T-cell (primary cell): ENCODE results near the gene USP17L20. TPM values are rescaled to one million over a fixed set of nuclear protein-coding genes. Genes with fewer than 3 reads are reported as not detected.
"Not testable (repeated sequence)": the region's sequence is repeated elsewhere in the genome, so short reads cannot be mapped to it uniquely, and the experiment has no call there.

ENCODE experiments used
- ATAC-seq, 4 experiments: fragments of 200-7000 bp in 3 of 4; fragments of 150-1000 bp in 1 of 4; cut with Tn5 transposase; replicated peaks in 1 of 4; 1 replicate in 3 of 4; 2 replicates in 1 of 4; pipeline ENCODE4 v1.10.0; 2021; ENCODE audit warnings: moderate library complexity in 3 of 4, mild to moderate bottlenecking in 2 of 4, moderate number of reproducible peaks in 1 of 4
- CTCF ChIA-PET, 2 donors: fragments of 300-600 bp; sonication (Branson Sonifier 250); formaldehyde crosslinking; loops; one replicate each; lab custom pipeline; 2022; ENCODE audit warnings: antibody characterized with exemption in 2 of 2; lab: Charles Lee
- POLR2A ChIA-PET, 2 donors: fragments of 300-600 bp; sonication (Branson Sonifier 250); formaldehyde crosslinking; loops; one replicate each; lab custom pipeline; 2022; ENCODE audit warnings: antibody characterized with exemption in 2 of 2; lab: Charles Lee
- DNase-seq, 35 experiments: peaks; one replicate each; pipeline versions ENCODE4 v3.0.0 to v3.0.0-alpha.2; 2013 to 2023
- H3K27ac ChIP-seq: one replicate; pipeline ENCODE4 v1.5.1; 2013; ENCODE audit warnings: low read length
- H3K27me3 ChIP-seq, 2 experiments: replicated peaks in 1 of 2; 1 replicate in 1 of 2; 2 replicates in 1 of 2; pipeline versions ENCODE4 v1.6.1 to v1.7.0; 2013; ENCODE audit warnings: low read length in 1 of 2, mixed read lengths in 1 of 2; ENCODE audit not compliant: control insufficient read depth in 2 of 2, insufficient read depth in 2 of 2; ENCODE audit errors: extremely low read depth in 1 of 2
- H3K36me3 ChIP-seq, 2 donors: 1 replicate in 1 of 2; 2 replicates in 1 of 2; pipeline versions ENCODE4 v1.6.1 to v1.7.0; 2013; ENCODE audit warnings: low read length in 1 of 2; ENCODE audit not compliant: control insufficient read depth in 2 of 2, insufficient read depth in 1 of 2; ENCODE audit errors: extremely low read depth in 1 of 2
- H3K4me1 ChIP-seq, 2 experiments: 1 replicate in 1 of 2; 2 replicates in 1 of 2; pipeline versions ENCODE4 v1.6.1 to v1.7.0; 2013; ENCODE audit warnings: low read length in 2 of 2, mixed read lengths in 1 of 2; ENCODE audit not compliant: insufficient read depth in 2 of 2, control insufficient read depth in 1 of 2; ENCODE audit errors: extremely low read depth in 1 of 2
- H3K4me3 ChIP-seq, 2 donors: 1 replicate in 1 of 2; 2 replicates in 1 of 2; pipeline versions ENCODE4 v1.5.1 to v1.7.0; 2013; ENCODE audit warnings: mild to moderate bottlenecking in 2 of 2, low read length in 1 of 2, moderate library complexity in 1 of 2; ENCODE audit not compliant: control insufficient read depth in 1 of 2; ENCODE audit errors: extremely low read depth in 1 of 2
- H3K9me3 ChIP-seq: 2 replicates; pipeline ENCODE4 v1.7.0; 2013
- H3K27ac Mint-ChIP-seq, 2 donors: one replicate each; pipeline ENCODE4 v1.8.0; 2020 to 2021; ENCODE audit warnings: mild to moderate bottlenecking in 2 of 2, mixed read lengths in 2 of 2
- H3K27me3 Mint-ChIP-seq, 2 donors: one replicate each; pipeline ENCODE4 v1.8.0; 2021 to 2022; ENCODE audit warnings: mixed read lengths in 2 of 2
- H3K36me3 Mint-ChIP-seq: one replicate; pipeline ENCODE4 v1.8.0; 2021; ENCODE audit warnings: mixed read lengths
- H3K4me1 Mint-ChIP-seq, 3 donors: one replicate each; pipeline ENCODE4 v1.8.0; 2020 to 2022; ENCODE audit warnings: mixed read lengths in 3 of 3, mild to moderate bottlenecking in 1 of 3
- H3K4me3 Mint-ChIP-seq, 3 donors: one replicate each; pipeline ENCODE4 v1.8.0; 2020 to 2022; ENCODE audit warnings: mild to moderate bottlenecking in 3 of 3, mixed read lengths in 3 of 3, moderate library complexity in 3 of 3
- H3K9me3 Mint-ChIP-seq, 3 donors: one replicate each; pipeline ENCODE4 v1.8.0; 2020 to 2022; ENCODE audit warnings: mixed read lengths in 3 of 3
- WGBS: methylation state at CpG from one replicate; pipeline ENCODE4 v1.1.5; 2013; ENCODE audit warnings: missing lambda C conversion rate; ENCODE audit not compliant: insufficient coverage; 5-methylcytosine and 5-hydroxymethylcytosine counted together
- total RNA-seq, 35 experiments: library from RNA in 6 of 35; stranded (reverse) in 6 of 35; fragments of 120-200 nt in 1 of 35; gene quantifications; one replicate each; pipeline versions ENCODE4 v1.2.1 to v1.2.4 and lab custom pipeline; 2013 to 2026

Gene USP17L20
- total RNA-seq, 5 donors from 2014 or later (not counting 1 experiment from before 2014, with no cell fraction given) = not detected

DNA sequence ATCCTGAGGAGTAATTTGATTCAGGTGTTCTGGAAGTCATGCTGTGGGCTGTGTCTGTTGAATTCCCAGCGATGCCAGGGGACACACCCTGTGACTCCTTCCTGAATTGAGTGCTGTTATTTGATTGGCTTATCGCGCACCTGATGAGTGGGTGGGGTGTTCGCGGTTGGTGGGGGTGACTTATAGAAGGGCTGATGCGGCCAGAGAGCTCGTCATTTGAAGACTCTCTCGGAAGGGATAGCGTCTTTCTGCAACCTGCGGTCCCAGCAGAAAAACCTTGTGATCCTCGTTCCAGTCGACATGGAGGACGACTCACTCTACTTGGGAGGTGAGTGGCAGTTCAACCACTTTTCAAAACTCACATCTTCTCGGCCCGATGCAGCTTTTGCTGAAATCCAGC lies 9.4 kb downstream of the USP17L20 start, which contains the start of gene USP17L22:
TSS of gene USP17L22 (plus strand) at position 301 of the 400 bp plus-strand sequence. CDS start at position 301, 0 bp downstream.
- H3K4me1 Mint-ChIP-seq, H3K27ac ChIP-seq, CTCF ChIA-PET, H3K36me3 ChIP-seq, H3K27me3 ChIP-seq, H3K27ac Mint-ChIP-seq, H3K27me3 Mint-ChIP-seq, ATAC-seq, H3K4me3 ChIP-seq, DNase-seq, POLR2A ChIA-PET, H3K4me1 ChIP-seq, H3K36me3 Mint-ChIP-seq, H3K9me3 Mint-ChIP-seq, H3K4me3 Mint-ChIP-seq, H3K9me3 ChIP-seq: not testable (repeated sequence)
- WGBS = no CpG with 5 or more reads among the region's 15 CpGs

DNA sequence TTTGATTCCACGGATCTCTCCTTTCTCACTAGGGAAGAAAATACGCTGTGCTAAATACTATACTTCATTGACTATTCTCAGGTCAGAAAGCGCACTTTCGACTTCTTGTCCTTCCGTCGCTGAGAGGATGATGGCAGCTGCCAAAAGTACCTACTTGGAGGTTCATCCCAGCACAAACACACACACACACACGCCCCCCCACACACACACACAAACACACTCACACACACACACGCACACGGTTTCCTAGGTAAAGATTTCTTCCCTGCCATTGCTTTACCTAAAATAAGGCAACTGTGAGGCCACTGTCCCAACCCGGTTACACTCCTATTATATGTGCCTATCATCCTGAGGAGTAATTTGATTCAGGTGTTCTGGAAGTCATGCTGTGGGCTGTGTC lies 13.8 kb downstream of the USP17L20 start:
- ATAC-seq, H3K27ac Mint-ChIP-seq, H3K36me3 Mint-ChIP-seq, H3K9me3 Mint-ChIP-seq, H3K4me1 ChIP-seq, POLR2A ChIA-PET, CTCF ChIA-PET, H3K27me3 ChIP-seq, H3K27ac ChIP-seq, H3K4me3 ChIP-seq, H3K36me3 ChIP-seq, H3K4me1 Mint-ChIP-seq, H3K4me3 Mint-ChIP-seq, H3K27me3 Mint-ChIP-seq, H3K9me3 ChIP-seq: not testable (repeated sequence)
- DNase-seq = peak in 18 of 35 experiments; percentile 0 to 34 (median 8)
- no CpG with 5 or more reads among the region's 10 CpGs for WGBS

Other genes starting within 250 kb of the USP17L20 start
- gene FAM90A26, start 87.7 kb upstream of the USP17L20 start, total RNA-seq = not detected
- gene USP17L10, start 47.5 kb upstream of the USP17L20 start, total RNA-seq = not detected
- not detected for gene USP17L11, start 42.7 kb upstream of the USP17L20 start, total RNA-seq
- not detected for gene USP17L12, start 38.0 kb upstream of the USP17L20 start, total RNA-seq
- gene USP17L13, start 33.2 kb upstream of the USP17L20 start, total RNA-seq = not detected
- gene USP17L15, start 23.7 kb upstream of the USP17L20 start, total RNA-seq = under 1 TPM in 1 of 5 donors, not detected in 4; 0.20 TPM
- not detected for gene USP17L17, start 14.2 kb upstream of the USP17L20 start, total RNA-seq
- not detected for gene USP17L18, start 9.5 kb upstream of the USP17L20 start, total RNA-seq
- not detected for gene USP17L19, start 4.7 kb upstream of the USP17L20 start, total RNA-seq
- not detected for gene USP17L21, start 4.7 kb downstream of the USP17L20 start, total RNA-seq
- gene USP17L22, start 9.5 kb downstream of the USP17L20 start, total RNA-seq = not detected
- gene USP17L24, start 67.0 kb downstream of the USP17L20 start, total RNA-seq = not detected
- gene USP17L25, start 71.8 kb downstream of the USP17L20 start, total RNA-seq = not detected
- not detected for gene USP17L26, start 76.5 kb downstream of the USP17L20 start, total RNA-seq
- gene USP17L5, start 81.3 kb downstream of the USP17L20 start, total RNA-seq = not detected
- not detected for gene USP17L27, start 86.0 kb downstream of the USP17L20 start, total RNA-seq
- not detected for gene USP17L28, start 90.8 kb downstream of the USP17L20 start, total RNA-seq
- not detected for gene USP17L29, start 95.5 kb downstream of the USP17L20 start, total RNA-seq
- gene USP17L30, start 105.0 kb downstream of the USP17L20 start, total RNA-seq = not detected
- gene DEFB131A, start 186.3 kb downstream of the USP17L20 start, total RNA-seq = not detected